Retinal pigment epithelial cell (primary cell): Measurements from ENCODE around the gene RNF225.
A peak's percentile ranks its signal among the peaks of the same experiment; 100 is the strongest.

Experiments used
- DNase-seq: peaks from one replicate; pipeline ENCODE4 v3.0.0-alpha.2; 2010; ENCODE audit warnings: low read depth
- H3K4me3 ChIP-seq: 2 replicates; pipeline ENCODE4 v1.5.1; 2011; ENCODE audit warnings: mild to moderate bottlenecking, low read length, control low read depth, moderate library complexity
- TF ChIP-seq, protein P1 (sequence below): conservative IDR thresholded peaks from 2 replicates; pipeline ENCODE4 v1.5.1; 2011; ENCODE audit warnings: low read depth, low read length, control low read depth, inconsistent platforms

The RNF225 gene

DNA sequence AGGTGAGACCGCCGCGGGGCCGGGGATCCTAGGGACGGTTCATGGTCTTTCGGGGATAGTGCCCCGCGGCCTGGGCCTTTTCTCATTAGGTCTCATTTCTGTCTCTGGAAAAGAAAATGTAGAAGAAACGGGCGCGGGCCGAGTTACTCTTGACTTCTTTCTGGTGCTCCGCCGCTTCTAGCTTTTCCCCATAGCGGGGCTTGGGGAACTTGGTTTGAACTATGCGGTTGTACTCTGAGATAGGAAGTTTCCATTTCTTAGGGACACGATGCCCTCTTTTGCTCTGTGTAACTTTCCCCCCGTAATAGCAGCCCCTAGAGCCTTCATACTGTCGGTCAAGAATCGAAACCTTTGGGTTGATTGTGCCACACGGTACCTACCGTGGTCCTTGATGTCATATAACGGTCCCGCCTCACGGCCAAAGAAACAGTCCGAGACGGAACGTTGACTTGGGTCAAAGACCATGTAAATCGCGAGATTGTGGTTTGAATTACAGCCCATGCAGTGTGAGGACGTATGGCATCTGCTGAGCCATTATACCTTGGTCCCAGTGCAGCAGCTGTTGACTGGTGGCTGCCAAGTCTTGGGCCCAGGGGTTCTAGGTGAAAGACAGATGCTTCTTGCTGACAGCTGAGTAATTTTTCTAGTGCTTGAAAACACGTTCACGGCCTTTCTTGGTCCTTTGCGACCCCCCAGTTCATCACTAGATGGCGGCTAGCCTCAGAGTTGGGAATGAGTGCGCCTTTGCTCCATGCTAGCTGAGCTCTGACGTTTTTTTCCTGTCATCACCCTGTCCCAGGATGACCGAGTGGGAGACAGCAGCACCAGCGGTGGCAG lies 7.9 kb upstream of the RNF225 start:
- H3K4me3 ChIP-seq, result peak overlapping the region; percentile 66
- DNase-seq, result no peak
- TF ChIP-seq, protein P1, sequence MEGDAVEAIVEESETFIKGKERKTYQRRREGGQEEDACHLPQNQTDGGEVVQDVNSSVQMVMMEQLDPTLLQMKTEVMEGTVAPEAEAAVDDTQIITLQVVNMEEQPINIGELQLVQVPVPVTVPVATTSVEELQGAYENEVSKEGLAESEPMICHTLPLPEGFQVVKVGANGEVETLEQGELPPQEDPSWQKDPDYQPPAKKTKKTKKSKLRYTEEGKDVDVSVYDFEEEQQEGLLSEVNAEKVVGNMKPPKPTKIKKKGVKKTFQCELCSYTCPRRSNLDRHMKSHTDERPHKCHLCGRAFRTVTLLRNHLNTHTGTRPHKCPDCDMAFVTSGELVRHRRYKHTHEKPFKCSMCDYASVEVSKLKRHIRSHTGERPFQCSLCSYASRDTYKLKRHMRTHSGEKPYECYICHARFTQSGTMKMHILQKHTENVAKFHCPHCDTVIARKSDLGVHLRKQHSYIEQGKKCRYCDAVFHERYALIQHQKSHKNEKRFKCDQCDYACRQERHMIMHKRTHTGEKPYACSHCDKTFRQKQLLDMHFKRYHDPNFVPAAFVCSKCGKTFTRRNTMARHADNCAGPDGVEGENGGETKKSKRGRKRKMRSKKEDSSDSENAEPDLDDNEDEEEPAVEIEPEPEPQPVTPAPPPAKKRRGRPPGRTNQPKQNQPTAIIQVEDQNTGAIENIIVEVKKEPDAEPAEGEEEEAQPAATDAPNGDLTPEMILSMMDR, result peak; percentile 15

DNA sequence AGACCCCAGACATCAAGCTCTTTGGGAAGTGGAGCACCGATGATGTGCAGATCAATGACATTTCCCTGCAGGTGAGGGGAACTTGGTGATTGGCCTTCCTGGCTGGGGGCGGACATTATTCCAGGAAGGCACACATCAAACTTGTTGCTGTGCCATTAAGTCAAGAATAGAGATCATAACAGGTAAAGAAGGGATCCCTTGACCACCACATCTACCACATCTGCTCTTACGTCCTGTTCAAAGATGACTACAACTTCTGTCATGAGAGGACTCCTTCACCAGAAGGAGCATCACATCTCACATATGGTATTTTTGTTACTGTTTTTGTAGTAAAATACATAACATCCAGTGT lies 7.3 kb upstream of the RNF225 start:
- no peak for DNase-seq
- TF ChIP-seq, protein P1, result peak; percentile 1

DNA sequence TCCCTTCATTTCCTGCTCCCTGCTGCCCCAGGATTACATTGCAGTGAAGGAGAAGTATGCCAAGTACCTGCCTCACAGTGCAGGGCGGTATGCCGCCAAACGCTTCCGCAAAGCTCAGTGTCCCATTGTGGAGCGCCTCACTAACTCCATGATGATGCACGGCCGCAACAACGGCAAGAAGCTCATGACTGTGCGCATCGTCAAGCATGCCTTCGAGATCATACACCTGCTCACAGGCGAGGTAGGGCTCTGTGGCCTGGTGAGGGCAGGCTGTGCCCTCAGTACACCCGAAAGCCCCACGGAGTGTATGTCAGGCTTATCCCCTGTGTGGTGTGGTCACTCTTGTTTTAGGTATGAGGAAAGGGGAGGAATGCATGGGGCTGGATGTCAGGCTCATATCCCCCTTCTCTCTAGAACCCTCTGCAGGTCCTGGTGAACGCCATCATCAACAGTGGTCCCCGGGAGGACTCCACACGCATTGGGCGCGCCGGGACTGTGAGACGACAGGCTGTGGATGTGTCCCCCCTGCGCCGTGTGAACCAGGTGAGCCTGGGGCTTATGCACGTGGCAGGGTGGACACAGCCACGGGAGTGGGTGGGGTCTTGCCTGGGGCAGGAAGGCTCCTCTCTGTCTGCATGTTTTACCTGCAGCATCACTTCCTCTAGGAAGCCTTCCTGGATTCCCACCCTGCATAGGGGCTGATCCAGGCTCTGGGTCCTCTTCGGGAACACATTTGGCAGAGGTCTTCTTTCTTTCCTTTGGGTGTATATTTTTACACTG lies 2.3 kb upstream of the RNF225 start:
- TF ChIP-seq, protein P1, result no peak
- H3K4me3 ChIP-seq, result no peak overlapping the region
- no peak for DNase-seq

More for the DNA sequence above, 7.3 kb upstream of the RNF225 start:
- H3K4me3 ChIP-seq, result peak overlapping the region; percentile 66

DNA sequence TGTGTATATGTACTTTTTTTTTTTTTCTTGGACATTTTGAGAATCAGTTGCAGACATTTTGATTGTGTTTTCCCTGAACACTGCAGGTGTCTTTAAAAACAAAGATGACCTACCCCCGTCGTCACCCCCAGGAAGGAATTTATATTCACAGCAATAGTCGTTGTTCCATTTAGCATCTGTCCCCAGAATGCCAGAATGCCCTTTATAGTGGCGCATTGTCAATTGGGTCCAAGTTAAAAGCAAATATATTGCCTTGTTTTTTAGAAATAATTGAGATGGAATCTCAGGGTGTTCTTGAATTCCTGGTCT lies 1.8 kb upstream of the RNF225 start:
- TF ChIP-seq, protein P1, result no peak
- H3K4me3 ChIP-seq, result no peak overlapping the region
- DNase-seq, result no peak

DNA sequence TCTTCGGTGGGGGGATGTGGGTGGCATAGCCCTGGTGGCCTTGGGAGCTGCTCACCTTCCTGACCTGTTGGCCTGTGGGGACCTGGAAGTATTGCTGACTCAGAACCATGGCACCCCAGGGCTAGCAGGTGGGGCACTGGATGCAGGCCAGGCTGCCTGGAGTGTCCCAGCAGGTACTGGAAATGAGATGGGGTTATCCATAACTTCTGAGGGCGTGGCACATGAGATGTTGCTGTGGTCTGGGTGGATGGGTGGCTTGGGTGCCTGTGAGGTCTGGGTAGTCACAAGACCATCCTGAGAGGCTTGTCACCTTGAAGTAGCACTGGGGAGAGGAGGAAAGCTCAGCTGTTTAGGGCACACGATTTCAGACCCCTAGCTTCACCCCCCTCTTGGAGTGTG lies 636 bp upstream of the RNF225 start:
- H3K4me3 ChIP-seq, result no peak overlapping the region
- no peak for DNase-seq
- TF ChIP-seq, protein P1, result no peak

DNA sequence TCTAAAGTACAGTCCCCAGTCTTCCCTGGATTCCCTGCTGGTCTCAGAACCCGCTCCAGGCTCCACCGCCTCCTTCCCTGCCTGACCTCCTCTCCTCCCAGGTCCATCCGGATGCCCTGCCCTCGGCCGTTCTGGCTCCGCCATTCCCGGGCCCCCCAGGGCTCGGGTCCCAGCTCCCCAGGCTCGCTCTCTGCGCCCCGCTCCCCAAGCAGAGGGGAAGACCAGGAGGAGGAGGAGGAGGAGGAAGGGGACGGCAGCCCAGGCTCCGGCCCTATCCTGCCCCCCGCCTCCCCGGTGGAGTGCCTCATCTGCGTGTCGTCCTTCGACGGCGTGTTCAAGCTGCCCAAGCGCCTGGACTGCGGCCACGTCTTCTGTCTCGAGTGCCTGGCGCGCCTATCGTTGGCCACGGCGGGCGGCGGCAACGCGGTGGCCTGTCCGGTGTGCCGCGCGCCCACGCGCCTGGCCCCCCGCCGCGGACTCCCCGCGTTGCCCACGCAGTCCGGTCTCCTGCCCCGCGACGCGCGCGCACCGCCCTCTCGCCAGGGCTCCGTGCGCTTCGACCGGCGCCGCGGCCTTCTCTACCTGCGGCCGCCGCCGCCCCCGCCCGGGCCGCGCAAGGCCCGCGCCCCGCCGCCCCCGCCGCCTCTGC lies 647 bp downstream of the RNF225 start:
- H3K4me3 ChIP-seq, result no peak overlapping the region
- DNase-seq, result no peak
- TF ChIP-seq, protein P1, result no peak
